Pericardium fibroblast (primary cell): Measurements from ENCODE around the gene ARAP1. TPM values are rescaled to one million over a fixed set of nuclear protein-coding genes. Genes with fewer than 3 reads are reported as not detected.

Experiments
- total RNA-seq: library from RNA; depleted of rRNA; stranded (reverse); fragments of >200 nt; gene quantifications from 2 replicates; pipeline ENCODE4 v1.2.3, GENCODE V29; 2015

Gene ARAP1
- 89.4 and 164 TPM in 2 replicates for total RNA-seq

DNA sequence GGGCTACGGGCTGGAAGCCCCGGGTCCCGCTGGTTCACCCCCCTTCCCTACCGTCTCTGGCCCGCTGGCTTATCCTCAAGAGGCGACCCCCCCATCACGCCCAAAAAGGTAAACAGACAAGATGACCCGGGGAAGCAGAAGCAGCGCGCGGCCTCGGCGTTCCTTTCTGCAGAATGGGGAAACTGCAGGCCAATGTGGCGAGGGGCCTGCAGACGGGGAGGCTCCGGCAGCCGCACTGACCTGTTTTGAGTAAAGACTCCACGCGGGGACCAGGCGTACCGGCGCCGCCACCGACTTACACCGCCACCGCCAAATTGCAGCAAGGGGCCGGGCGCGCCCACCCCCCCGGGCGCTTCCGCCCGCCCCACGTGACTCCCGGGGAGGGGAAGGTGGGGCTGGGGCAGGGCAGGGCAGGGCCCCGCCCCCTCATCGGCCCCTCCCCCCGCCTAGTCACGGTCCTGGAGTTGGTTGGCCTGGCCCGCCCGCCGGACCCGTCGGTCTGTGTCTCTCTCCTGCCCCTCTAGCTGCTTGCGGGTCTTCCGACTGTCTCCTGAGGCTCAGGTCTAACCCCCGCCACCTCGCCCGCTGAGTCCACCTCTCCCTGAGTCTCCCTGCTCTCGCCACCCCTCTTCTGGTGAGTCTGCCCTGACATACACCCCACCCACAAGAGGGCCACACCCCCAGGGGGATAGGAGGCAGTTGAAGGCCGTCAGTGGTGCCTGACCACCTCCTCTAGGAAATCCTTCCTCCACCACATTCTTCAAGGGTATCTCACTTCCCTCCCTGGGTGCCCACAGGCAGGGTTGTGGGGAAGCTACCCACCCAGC lies at the start of gene ARAP1:
TSS of gene ARAP1 (minus strand) at position 321 of the 827 bp plus-strand sequence. CDS start 25,280 bp downstream, outside the sequence.

GRCh38 chr11:72793425-72794367 lies 41.5 kb upstream of the ARAP1 start, which contains the start of gene STARD10:
STARD10 (minus strand) TSS chr11:72794047; CDS start chr11:72781181, 12,866 bp downstream.

GRCh38 chr11:72673943-72674828 lies 78.0 kb downstream of the ARAP1 start, which contains the start of gene PDE2A:
PDE2A (minus strand) TSS chr11:72674422; CDS start chr11:72674207, 215 bp downstream.

Other genes with a start within 250 kb of the ARAP1 start
- gene PDE2A, start 78.0 kb downstream of the ARAP1 start, total RNA-seq: 1.2 and 3.9 TPM in 2 replicates
- gene STARD10, start 41.6 kb upstream of the ARAP1 start, total RNA-seq: 7.7 and 19.7 TPM in 2 replicates
- 5.7 and 6.2 TPM in 2 replicates for gene ATG16L2, start 62.0 kb upstream of the ARAP1 start, total RNA-seq